T-cell (primary cell): ENCODE data around the gene ARRDC4. TPM values are rescaled to one million over a fixed set of nuclear protein-coding genes. Genes with fewer than 3 reads are reported as not detected.

Experiments
- ATAC-seq, 4 experiments: fragments of 200-7000 bp in 3 of 4; fragments of 150-1000 bp in 1 of 4; cut with Tn5 transposase; replicated peaks in 1 of 4; 1 replicate in 3 of 4; 2 replicates in 1 of 4; pipeline ENCODE4 v1.10.0; 2021; ENCODE audit warnings: moderate library complexity in 3 of 4, mild to moderate bottlenecking in 2 of 4, moderate number of reproducible peaks in 1 of 4
- CTCF ChIA-PET, 2 donors: fragments of 300-600 bp; sonication (Branson Sonifier 250); formaldehyde crosslinking; loops; one replicate each; lab custom pipeline; 2022; ENCODE audit warnings: antibody characterized with exemption in 2 of 2; lab: Charles Lee
- POLR2A ChIA-PET, 2 donors: fragments of 300-600 bp; sonication (Branson Sonifier 250); formaldehyde crosslinking; loops; one replicate each; lab custom pipeline; 2022; ENCODE audit warnings: antibody characterized with exemption in 2 of 2; lab: Charles Lee
- DNase-seq, 35 experiments: peaks; one replicate each; pipeline versions ENCODE4 v3.0.0 to v3.0.0-alpha.2; 2013 to 2023
- H3K27ac ChIP-seq: one replicate; pipeline ENCODE4 v1.5.1; 2013; ENCODE audit warnings: low read length
- H3K27me3 ChIP-seq, 2 experiments: replicated peaks in 1 of 2; 1 replicate in 1 of 2; 2 replicates in 1 of 2; pipeline versions ENCODE4 v1.6.1 to v1.7.0; 2013; ENCODE audit warnings: low read length in 1 of 2, mixed read lengths in 1 of 2; ENCODE audit not compliant: control insufficient read depth in 2 of 2, insufficient read depth in 2 of 2; ENCODE audit errors: extremely low read depth in 1 of 2
- H3K36me3 ChIP-seq, 2 donors: 1 replicate in 1 of 2; 2 replicates in 1 of 2; pipeline versions ENCODE4 v1.6.1 to v1.7.0; 2013; ENCODE audit warnings: low read length in 1 of 2; ENCODE audit not compliant: control insufficient read depth in 2 of 2, insufficient read depth in 1 of 2; ENCODE audit errors: extremely low read depth in 1 of 2
- H3K4me1 ChIP-seq, 2 experiments: 1 replicate in 1 of 2; 2 replicates in 1 of 2; pipeline versions ENCODE4 v1.6.1 to v1.7.0; 2013; ENCODE audit warnings: low read length in 2 of 2, mixed read lengths in 1 of 2; ENCODE audit not compliant: insufficient read depth in 2 of 2, control insufficient read depth in 1 of 2; ENCODE audit errors: extremely low read depth in 1 of 2
- H3K4me3 ChIP-seq, 2 donors: 1 replicate in 1 of 2; 2 replicates in 1 of 2; pipeline versions ENCODE4 v1.5.1 to v1.7.0; 2013; ENCODE audit warnings: mild to moderate bottlenecking in 2 of 2, low read length in 1 of 2, moderate library complexity in 1 of 2; ENCODE audit not compliant: control insufficient read depth in 1 of 2; ENCODE audit errors: extremely low read depth in 1 of 2
- H3K9me3 ChIP-seq: 2 replicates; pipeline ENCODE4 v1.7.0; 2013
- H3K27ac Mint-ChIP-seq, 2 donors: one replicate each; pipeline ENCODE4 v1.8.0; 2020 to 2021; ENCODE audit warnings: mild to moderate bottlenecking in 2 of 2, mixed read lengths in 2 of 2
- H3K27me3 Mint-ChIP-seq, 2 donors: one replicate each; pipeline ENCODE4 v1.8.0; 2021 to 2022; ENCODE audit warnings: mixed read lengths in 2 of 2
- H3K36me3 Mint-ChIP-seq: one replicate; pipeline ENCODE4 v1.8.0; 2021; ENCODE audit warnings: mixed read lengths
- H3K4me1 Mint-ChIP-seq, 3 donors: one replicate each; pipeline ENCODE4 v1.8.0; 2020 to 2022; ENCODE audit warnings: mixed read lengths in 3 of 3, mild to moderate bottlenecking in 1 of 3
- H3K4me3 Mint-ChIP-seq, 3 donors: one replicate each; pipeline ENCODE4 v1.8.0; 2020 to 2022; ENCODE audit warnings: mild to moderate bottlenecking in 3 of 3, mixed read lengths in 3 of 3, moderate library complexity in 3 of 3
- H3K9me3 Mint-ChIP-seq, 3 donors: one replicate each; pipeline ENCODE4 v1.8.0; 2020 to 2022; ENCODE audit warnings: mixed read lengths in 3 of 3
- WGBS: methylation state at CpG from one replicate; pipeline ENCODE4 v1.1.5; 2013; ENCODE audit warnings: missing lambda C conversion rate; ENCODE audit not compliant: insufficient coverage; 5-methylcytosine and 5-hydroxymethylcytosine counted together
- total RNA-seq, 35 experiments: library from RNA in 6 of 35; stranded (reverse) in 6 of 35; fragments of 120-200 nt in 1 of 35; gene quantifications; one replicate each; pipeline versions ENCODE4 v1.2.1 to v1.2.4 and lab custom pipeline; 2013 to 2026

ARRDC4 gene
- total RNA-seq, 5 donors from 2014 or later (not counting 1 experiment from before 2014, with no cell fraction given), result 0.79 to 2.1 (median 1.7) TPM

DNA sequence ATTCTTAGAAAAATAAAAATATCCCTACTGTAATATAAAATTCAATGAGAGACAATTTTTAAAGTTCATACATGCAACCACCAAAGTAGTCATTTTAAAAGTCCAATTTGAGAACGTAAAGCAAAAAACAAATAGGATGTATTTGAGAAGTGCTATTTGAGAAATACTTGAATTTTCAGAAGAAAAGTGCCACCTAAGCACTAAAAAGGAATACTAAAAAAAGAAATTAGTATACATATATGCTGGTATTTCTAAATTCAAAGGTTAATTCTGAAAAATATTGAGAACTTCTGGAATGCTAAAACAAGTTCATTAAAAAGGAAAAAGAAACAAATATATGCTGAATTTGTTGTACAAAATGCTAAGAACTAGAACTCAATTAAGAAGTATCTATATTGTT, 29.2 kb upstream of the ARRDC4 start:
- DNase-seq (no peak), ATAC-seq (no peak)
- H3K27me3 ChIP-seq, result no peaks in the 10 kb centered on the region
- H3K9me3 Mint-ChIP-seq, result peaks cover 0 to 27% (median 18%) of the 10 kb centered on the region in 3 donors
- H3K4me1 ChIP-seq, result no peaks in the 10 kb centered on the region
- no peak overlapping the region for H3K27ac ChIP-seq
- H3K27ac Mint-ChIP-seq, result no peak overlapping the region
- no peaks in the 10 kb centered on the region for H3K36me3 Mint-ChIP-seq
- ChIA-PET CTCF (no interaction called here), POLR2A (no interaction called here)
- no peak overlapping the region for H3K4me3 Mint-ChIP-seq
- H3K9me3 ChIP-seq, result no peaks in the 10 kb centered on the region
- H3K27me3 Mint-ChIP-seq, result peaks cover 2 to 7% of the 10 kb centered on the region in 2 donors
- H3K4me3 ChIP-seq, result no peak overlapping the region
- no peaks in the 10 kb centered on the region for H3K36me3 ChIP-seq
- no peaks in the 10 kb centered on the region for H3K4me1 Mint-ChIP-seq
- WGBS, result no CpG with 5 or more reads among the region's 1 CpG

DNA sequence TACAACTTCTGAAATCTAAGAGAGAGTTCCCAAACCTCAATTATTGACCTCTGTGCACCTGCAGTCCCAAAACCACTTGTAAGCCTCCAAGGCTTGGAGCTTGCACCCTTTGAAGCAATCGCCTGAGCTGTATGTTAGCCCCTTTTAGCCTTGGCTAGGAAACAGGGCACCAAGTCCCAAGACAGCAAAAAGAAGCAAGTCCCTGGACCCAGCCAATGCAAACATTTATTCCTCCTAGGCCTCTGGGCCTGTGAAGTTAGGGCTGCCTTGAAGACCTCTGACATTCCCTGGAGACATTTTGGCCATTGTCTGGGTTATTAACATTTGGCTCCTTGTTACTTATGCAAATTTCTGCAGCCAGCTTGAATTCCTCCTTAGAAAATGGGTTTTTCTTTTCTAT, 26.9 kb upstream of the ARRDC4 start:
- Histone ChIP-seq H3K9me3 (no peaks in the 10 kb centered on the region), H3K27ac (no peak overlapping the region), H3K4me3 (no peak overlapping the region), H3K4me1 (no peaks in the 10 kb centered on the region), H3K27me3 (no peaks in the 10 kb centered on the region), H3K36me3 (no peaks in the 10 kb centered on the region)
- POLR2A ChIA-PET, result no interaction called here
- Mint-ChIP-seq H3K4me1 (no peaks in the 10 kb centered on the region), H3K27ac (no peak overlapping the region), H3K4me3 (no peak overlapping the region), H3K9me3 (peaks cover 0 to 34% (median 18%) of the 10 kb centered on the region in 3 donors), H3K36me3 (no peaks in the 10 kb centered on the region), H3K27me3 (peaks cover 0 to 6% of the 10 kb centered on the region in 2 donors)
- no peak for DNase-seq
- CTCF ChIA-PET, result no interaction called here
- 89% methylated on average over 1 of the region's 1 CpG for WGBS
- no peak for ATAC-seq

- Histone ChIP-seq H3K9me3 (no peaks in the 10 kb centered on the region), H3K4me1 (no peaks in the 10 kb centered on the region), H3K36me3 (no peaks in the 10 kb centered on the region), H3K27ac (no peak overlapping the region), H3K4me3 (no peak overlapping the region), H3K27me3 (no peaks in the 10 kb centered on the region)
- DNase-seq, result no peak
- H3K4me3 Mint-ChIP-seq, result no peak overlapping the region
- peaks cover 0 to 9% (median 0%) of the 10 kb centered on the region in 3 donors for H3K9me3 Mint-ChIP-seq
- ChIA-PET POLR2A (no interaction called here), CTCF (no interaction called here)
- no peak overlapping the region for H3K27ac Mint-ChIP-seq
- 100% methylated on average over 3 of the region's 4 CpGs for WGBS
- no peak for ATAC-seq
- H3K36me3 Mint-ChIP-seq, result no peaks in the 10 kb centered on the region
- no peaks in the 10 kb centered on the region for H3K4me1 Mint-ChIP-seq
- H3K27me3 Mint-ChIP-seq, result peaks cover 0 to 3% of the 10 kb centered on the region in 2 donors
Measured at GRCh38 chr15:97940993-97941392, 19.5 kb upstream of the ARRDC4 start.

DNA sequence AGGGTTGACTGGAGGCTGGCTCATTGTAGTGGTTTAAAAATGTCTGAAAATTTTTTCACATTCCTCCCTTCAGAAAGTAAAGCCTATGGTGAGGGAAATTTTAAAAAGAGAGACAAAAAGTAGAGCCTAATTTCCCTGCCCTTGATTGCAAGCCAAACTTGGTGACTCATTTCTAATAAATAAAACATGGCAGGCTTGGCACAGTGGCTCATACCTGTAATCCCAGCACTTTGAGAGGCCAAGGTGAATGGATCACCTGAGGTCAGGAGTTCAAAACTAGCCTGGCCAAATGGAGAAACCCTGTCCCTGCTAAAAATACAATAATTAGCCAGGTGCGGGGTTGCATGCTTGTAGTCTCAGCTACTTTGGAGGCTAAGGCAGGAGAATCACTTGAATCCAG, 18.9 kb upstream of the ARRDC4 start:
- Mint-ChIP-seq H3K4me1 (no peaks in the 10 kb centered on the region), H3K36me3 (no peaks in the 10 kb centered on the region), H3K9me3 (peaks cover 0 to 4% (median 0%) of the 10 kb centered on the region in 3 donors), H3K27ac (no peak overlapping the region), H3K27me3 (peaks cover 0 to 7% of the 10 kb centered on the region in 2 donors), H3K4me3 (no peak overlapping the region)
- H3K27ac ChIP-seq, result no peak overlapping the region
- H3K9me3 ChIP-seq, result no peaks in the 10 kb centered on the region
- no peaks in the 10 kb centered on the region for H3K36me3 ChIP-seq
- H3K4me1 ChIP-seq, result no peaks in the 10 kb centered on the region
- ChIA-PET POLR2A (no interaction called here), CTCF (no interaction called here)
- DNase-seq, result no peak
- ATAC-seq, result no peak
- 86% methylated on average over 1 of the region's 1 CpG for WGBS
- H3K4me3 ChIP-seq, result no peak overlapping the region
- H3K27me3 ChIP-seq, result no peaks in the 10 kb centered on the region

DNA sequence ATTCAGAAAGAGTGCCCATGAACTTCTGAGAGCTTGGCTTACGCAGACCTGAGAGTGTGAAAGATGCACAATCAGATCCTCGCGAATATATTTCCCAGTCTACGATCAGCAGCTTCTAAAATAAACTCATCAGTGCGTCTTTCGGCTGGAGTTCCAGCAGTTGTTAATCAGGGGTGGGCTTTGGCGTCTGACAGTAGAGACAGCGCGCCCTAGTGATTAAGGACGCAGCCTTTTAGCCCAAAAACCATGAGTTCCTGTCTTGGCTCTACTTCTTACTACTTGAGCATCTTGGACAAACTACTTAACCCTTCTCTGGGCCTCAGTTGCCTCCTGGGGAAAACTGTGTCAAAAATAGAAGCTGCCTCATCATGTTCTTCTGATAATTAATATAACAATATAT, 15.8 kb upstream of the ARRDC4 start:
- DNase-seq (no peak), ATAC-seq (no peak)
- POLR2A ChIA-PET, result no interaction called here
- 97% methylated on average over 6 of the region's 10 CpGs for WGBS
- Histone ChIP-seq H3K27me3 (no peaks in the 10 kb centered on the region), H3K36me3 (no peaks in the 10 kb centered on the region), H3K27ac (no peak overlapping the region), H3K4me1 (no peaks in the 10 kb centered on the region), H3K9me3 (no peaks in the 10 kb centered on the region), H3K4me3 (no peak overlapping the region)
- H3K27ac Mint-ChIP-seq, result no peak overlapping the region
- CTCF ChIA-PET, result no interaction called here
- no peaks in the 10 kb centered on the region for H3K4me1 Mint-ChIP-seq
- H3K36me3 Mint-ChIP-seq, result no peaks in the 10 kb centered on the region
- peaks cover 0 to 3% of the 10 kb centered on the region in 2 donors for H3K27me3 Mint-ChIP-seq
- no peak overlapping the region for H3K4me3 Mint-ChIP-seq
- no peaks in the 10 kb centered on the region for H3K9me3 Mint-ChIP-seq

DNA sequence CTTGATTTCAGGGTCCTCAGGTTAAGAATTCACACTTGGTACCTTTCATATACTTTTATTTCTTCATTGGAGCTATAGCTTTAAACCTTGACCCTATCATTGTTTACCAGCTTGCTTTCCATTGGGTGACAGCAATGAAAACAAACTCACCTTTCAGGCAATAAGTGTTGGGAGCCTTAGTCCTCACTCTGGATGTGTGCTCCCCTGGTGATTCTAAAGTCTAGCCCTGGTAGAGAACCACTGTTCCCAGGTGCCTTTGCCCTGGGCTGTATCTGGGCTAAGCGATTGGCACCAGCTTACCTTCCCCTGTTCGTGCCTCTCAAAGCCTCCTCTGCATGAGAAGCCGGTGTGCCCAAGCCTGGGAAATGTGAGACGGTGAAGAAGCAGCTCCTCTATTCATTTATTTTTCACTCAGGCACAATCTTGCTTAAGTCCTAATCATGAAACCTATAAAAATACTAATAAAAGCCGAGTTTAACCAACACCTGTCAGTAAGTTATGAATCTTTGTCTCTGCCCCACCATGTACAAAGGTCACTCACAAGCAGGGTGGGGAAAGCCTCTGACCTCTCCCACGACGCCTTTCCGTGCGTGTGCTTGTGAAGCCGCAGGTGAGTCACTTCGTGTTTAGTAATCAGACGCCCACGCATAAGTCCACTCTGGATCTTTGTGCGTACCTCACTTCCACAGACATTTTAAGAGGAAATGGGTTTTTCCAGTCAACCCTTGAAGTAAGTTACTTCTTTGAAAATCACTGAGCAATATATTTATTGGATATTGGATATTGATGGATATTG, 12.8 kb upstream of the ARRDC4 start:
- ChIA-PET CTCF (interaction anchor here in 1 of 2 donors (0.6 kb wide), 1 partner anchor 140 kb away, joined by 3 read pairs; no protein-coding TSS in a partner anchor), POLR2A (no interaction called here)
- no peaks in the 10 kb centered on the region for H3K9me3 ChIP-seq
- Mint-ChIP-seq H3K36me3 (no peaks in the 10 kb centered on the region), H3K27ac (no peak overlapping the region), H3K4me3 (no peak overlapping the region), H3K9me3 (no peaks in the 10 kb centered on the region), H3K27me3 (peaks cover 0 to 3% of the 10 kb centered on the region in 2 donors), H3K4me1 (no peaks in the 10 kb centered on the region)
- H3K27ac ChIP-seq, result no peak overlapping the region
- no peak overlapping the region for H3K4me3 ChIP-seq
- no peaks in the 10 kb centered on the region for H3K36me3 ChIP-seq
- DNase-seq (no peak), ATAC-seq (no peak)
- no peaks in the 10 kb centered on the region for H3K4me1 ChIP-seq
- no peaks in the 10 kb centered on the region for H3K27me3 ChIP-seq
- 87% methylated on average over 7 of the region's 14 CpGs for WGBS
